ENCODE data around the gene ALG1. TPM values are rescaled to one million over a fixed set of nuclear protein-coding genes. Genes with fewer than 3 reads are reported as not detected.

ALG1 gene
- total RNA-seq, 4 donors from 2014 or later: 27.3 to 47.1 (median 43.0) TPM

DNA sequence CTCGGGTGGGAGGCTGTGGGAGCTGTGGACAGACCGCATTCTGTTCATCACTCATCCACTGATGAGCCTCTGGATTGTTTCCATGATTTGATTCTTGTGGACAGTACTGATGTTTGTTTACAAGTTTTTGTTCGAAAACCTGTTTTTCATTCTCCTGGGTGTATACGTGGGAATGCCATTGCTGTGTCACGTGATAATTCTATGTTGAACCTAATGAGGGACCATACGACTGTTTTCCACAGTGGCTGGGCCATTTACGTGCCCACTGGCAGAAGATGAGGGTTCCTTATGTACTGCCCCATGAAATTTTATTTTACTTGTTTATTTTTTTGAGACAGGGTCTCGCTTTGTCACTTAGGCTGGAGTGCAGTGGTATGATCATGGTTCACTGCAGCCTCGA, 2.6 kb upstream of the ALG1 start:
- intact Hi-C loops (cut with DNase I): no loop called here
- H3K4me3 ChIP-seq (replicated peaks in 1 of 3): no peak overlapping the region
- 95% methylated on average over 9 of the region's 9 CpGs for WGBS, 2 donors

DNA sequence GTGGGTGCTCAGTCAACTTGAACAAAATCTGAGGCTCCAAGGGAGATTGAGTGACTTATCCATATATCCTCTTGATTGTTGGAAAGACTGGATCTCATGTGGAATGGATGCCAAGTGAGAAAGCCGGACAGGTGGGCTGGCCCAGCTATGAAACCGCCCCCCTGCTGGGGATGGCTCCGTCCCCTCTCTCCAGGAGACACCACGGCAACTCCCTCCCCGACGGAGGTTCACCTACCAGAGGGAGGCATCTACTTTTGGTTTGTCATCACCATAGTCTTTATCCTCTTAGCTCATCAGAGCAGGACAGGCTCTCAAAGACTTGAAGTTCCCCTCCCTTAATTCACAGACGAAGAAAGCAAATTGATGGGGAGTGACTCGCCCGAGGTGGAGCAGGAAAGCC, 1.8 kb upstream of the ALG1 start:
- Histone ChIP-seq H3K9me3 (no peaks in the 10 kb centered on the region), H3K27me3 (no peaks in the 10 kb centered on the region), H3K36me3 (peaks cover 0 to 2% of the 10 kb centered on the region in 2 donors), H3K4me1 (peaks cover 12 to 28% of the 10 kb centered on the region in 2 donors), H3K27ac (no peak overlapping the region), H3K4me3 (replicated peaks in 1 of 3) (no peak overlapping the region)
- no peak for TF ChIP-seq POLR2A (IDR thresholded peaks at IDR 0.05)
- TF ChIP-seq, protein P1, sequence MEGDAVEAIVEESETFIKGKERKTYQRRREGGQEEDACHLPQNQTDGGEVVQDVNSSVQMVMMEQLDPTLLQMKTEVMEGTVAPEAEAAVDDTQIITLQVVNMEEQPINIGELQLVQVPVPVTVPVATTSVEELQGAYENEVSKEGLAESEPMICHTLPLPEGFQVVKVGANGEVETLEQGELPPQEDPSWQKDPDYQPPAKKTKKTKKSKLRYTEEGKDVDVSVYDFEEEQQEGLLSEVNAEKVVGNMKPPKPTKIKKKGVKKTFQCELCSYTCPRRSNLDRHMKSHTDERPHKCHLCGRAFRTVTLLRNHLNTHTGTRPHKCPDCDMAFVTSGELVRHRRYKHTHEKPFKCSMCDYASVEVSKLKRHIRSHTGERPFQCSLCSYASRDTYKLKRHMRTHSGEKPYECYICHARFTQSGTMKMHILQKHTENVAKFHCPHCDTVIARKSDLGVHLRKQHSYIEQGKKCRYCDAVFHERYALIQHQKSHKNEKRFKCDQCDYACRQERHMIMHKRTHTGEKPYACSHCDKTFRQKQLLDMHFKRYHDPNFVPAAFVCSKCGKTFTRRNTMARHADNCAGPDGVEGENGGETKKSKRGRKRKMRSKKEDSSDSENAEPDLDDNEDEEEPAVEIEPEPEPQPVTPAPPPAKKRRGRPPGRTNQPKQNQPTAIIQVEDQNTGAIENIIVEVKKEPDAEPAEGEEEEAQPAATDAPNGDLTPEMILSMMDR (IDR thresholded peaks at IDR 0.05): no peak
- intact Hi-C loops (cut with DNase I): no loop called here
- DNase-seq: no peak
- 82 to 87% methylated on average over 9 of the region's 9 CpGs for WGBS, 2 donors

More for the DNA sequence above, 2.6 kb upstream of the ALG1 start:
- Histone ChIP-seq H3K27ac (no peak overlapping the region), H3K9me3 (no peaks in the 10 kb centered on the region), H3K27me3 (no peaks in the 10 kb centered on the region), H3K4me1 (peaks cover 18 to 34% of the 10 kb centered on the region in 2 donors), H3K36me3 (no peaks in the 10 kb centered on the region)
- TF ChIP-seq POLR2A (IDR thresholded peaks at IDR 0.05): no peak
- TF ChIP-seq, protein P1 (IDR thresholded peaks at IDR 0.05): no peak
- DNase-seq: no peak

DNA sequence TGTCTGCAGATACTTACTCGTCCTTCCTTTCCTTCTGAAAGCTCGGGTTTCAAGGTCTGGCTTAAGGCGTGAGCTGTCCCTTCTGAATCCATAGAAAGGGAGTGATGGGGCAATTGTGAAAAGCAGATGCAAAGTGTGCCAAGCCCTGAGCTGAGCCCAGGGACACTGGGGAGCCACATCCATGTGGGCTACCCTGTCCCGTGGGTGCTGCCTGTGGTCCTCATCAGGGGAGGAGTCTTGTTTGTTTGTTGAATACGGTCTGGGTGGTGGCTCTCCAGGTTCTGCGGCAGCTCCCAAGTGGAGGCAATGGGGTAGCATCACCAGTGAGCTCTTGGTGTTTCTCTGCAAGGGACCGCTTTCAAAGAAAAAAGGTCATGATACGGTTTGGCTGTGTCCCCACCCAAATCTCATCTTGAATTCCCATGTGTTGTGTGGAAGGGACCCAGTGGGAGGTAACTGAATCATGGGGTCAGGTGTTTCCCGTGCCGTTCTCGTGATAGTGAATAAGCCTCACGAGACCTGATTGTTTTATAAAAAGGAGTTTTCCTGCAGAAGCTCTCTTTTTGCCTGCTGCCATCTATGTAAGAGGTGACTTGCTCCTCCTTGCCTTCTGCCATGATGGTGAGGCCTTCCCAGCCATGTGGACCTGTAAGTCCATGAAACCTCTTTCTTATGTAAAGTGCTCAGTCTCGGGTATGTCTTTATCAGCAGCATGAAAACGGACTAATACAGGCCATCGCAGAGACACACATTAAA, 1.0 kb upstream of the ALG1 start:
- TF ChIP-seq, protein P1 (IDR thresholded peaks at IDR 0.05): no peak
- TF ChIP-seq POLR2A (IDR thresholded peaks at IDR 0.05): no peak
- peaks cover 6 to 22% of the 10 kb centered on the region in 2 donors for H3K4me1 ChIP-seq
- no peaks in the 10 kb centered on the region for H3K27me3 ChIP-seq
- peak overlapping the region in 2 of 3 donors; percentile 34 to 75 for H3K27ac ChIP-seq
- H3K9me3 ChIP-seq: no peaks in the 10 kb centered on the region
- peaks cover 5 to 9% of the 10 kb centered on the region in 2 donors for H3K36me3 ChIP-seq
- intact Hi-C loops (cut with DNase I): no loop called here
- 88% methylated on average over 15 of the region's 15 CpGs for WGBS, 2 donors
- no peak for DNase-seq
- H3K4me3 ChIP-seq (replicated peaks in 1 of 3): no peak overlapping the region

DNA sequence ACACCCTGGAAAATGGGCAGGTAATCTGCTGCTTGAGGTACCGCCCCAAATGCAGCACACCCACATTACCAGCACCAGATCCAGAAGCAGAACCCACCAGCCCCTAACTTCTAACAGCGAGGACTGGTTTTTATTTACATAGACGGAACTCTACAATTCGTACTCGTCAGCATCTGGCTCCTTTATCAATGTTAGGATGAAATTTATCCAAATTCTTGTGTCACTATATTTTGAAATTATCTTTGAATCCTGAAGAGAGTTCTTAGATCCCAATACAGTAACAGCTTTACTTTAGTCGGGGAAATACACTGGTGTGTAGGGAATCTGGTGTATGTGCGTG, 332 bp upstream of the ALG1 start:
- H3K9me3 ChIP-seq: no peaks in the 10 kb centered on the region
- TF ChIP-seq, protein P1 (IDR thresholded peaks at IDR 0.05): no peak
- no peak for TF ChIP-seq POLR2A (IDR thresholded peaks at IDR 0.05)
- H3K27me3 ChIP-seq: no peaks in the 10 kb centered on the region
- H3K4me3 ChIP-seq (replicated peaks in 1 of 3): peak overlapping the region in 1 of 3 donors; percentile 84
- intact Hi-C loops (cut with DNase I): no loop called here
- H3K36me3 ChIP-seq: peaks cover 8 to 9% of the 10 kb centered on the region in 2 donors
- no peak for DNase-seq
- peaks cover 4 to 16% of the 10 kb centered on the region in 2 donors for H3K4me1 ChIP-seq
- peak overlapping the region; percentile 34 to 75 (median 72) for H3K27ac ChIP-seq
- 58 to 63% methylated on average over 7 of the region's 7 CpGs for WGBS, 2 donors

Data from thyroid gland (tissue), 4 donors.